Effector CD4-positive, alpha-beta T cell (primary cell): ENCODE measurements around the gene SLIT1.

Source experiments
- DNase-seq: peaks from one replicate; pipeline ENCODE4 v3.0.0-alpha.2; 2020

SLIT1 gene

GRCh38 chr10:97018251-97019212 lies 167.2 kb downstream of the SLIT1 start:
- DNase-seq = no peak

- no peak for DNase-seq
These were observed 168.3 kb downstream of the SLIT1 start for GRCh38 chr10:97017474-97017903.

GRCh38 chr10:97016728-97017473 lies 168.9 kb downstream of the SLIT1 start:
- no peak for DNase-seq

- no peak for DNase-seq
These were observed 170.5 kb downstream of the SLIT1 start for GRCh38 chr10:97015240-97015639.

GRCh38 chr10:97013983-97014382 lies 171.8 kb downstream of the SLIT1 start:
- DNase-seq = no peak

GRCh38 chr10:97013568-97013967 lies 172.2 kb downstream of the SLIT1 start:
- no peak for DNase-seq

GRCh38 chr10:97012470-97012869 lies 173.3 kb downstream of the SLIT1 start:
- no peak for DNase-seq

GRCh38 chr10:97011397-97011796 lies 174.4 kb downstream of the SLIT1 start:
- no peak for DNase-seq

- no peak for DNase-seq
These were observed 175.0 kb downstream of the SLIT1 start for GRCh38 chr10:97010695-97011206.

GRCh38 chr10:97007417-97007816 lies 178.3 kb downstream of the SLIT1 start:
- DNase-seq = no peak

GRCh38 chr10:97006364-97006763 lies 179.4 kb downstream of the SLIT1 start:
- no peak for DNase-seq

- no peak for DNase-seq
These were observed 180.4 kb downstream of the SLIT1 start for GRCh38 chr10:97005349-97005748.

GRCh38 chr10:97004591-97004990 lies 181.2 kb downstream of the SLIT1 start:
- DNase-seq = no peak

GRCh38 chr10:97003804-97004201 lies 182.0 kb downstream of the SLIT1 start:
- DNase-seq = no peak

GRCh38 chr10:97003151-97003803 lies 182.5 kb downstream of the SLIT1 start:
- no peak for DNase-seq

GRCh38 chr10:97002670-97003069 lies 183.1 kb downstream of the SLIT1 start:
- no peak for DNase-seq

- DNase-seq = no peak
These were observed 184.4 kb downstream of the SLIT1 start for GRCh38 chr10:97001183-97001991.

GRCh38 chr10:97000487-97001182 lies 185.1 kb downstream of the SLIT1 start:
- no peak for DNase-seq

GRCh38 chr10:96999987-97000386 lies 185.8 kb downstream of the SLIT1 start:
- no peak for DNase-seq

GRCh38 chr10:96999337-96999736 lies 186.4 kb downstream of the SLIT1 start:
- no peak for DNase-seq

- DNase-seq = no peak
These were observed 187.3 kb downstream of the SLIT1 start for GRCh38 chr10:96998329-96998888.
